Duodenal mucosa (tissue), 2 donors: Measurements from ENCODE around the gene GATA2.

Experiments
- H3K27ac ChIP-seq: one replicate; pipeline ENCODE4 v1.7.0; 2013; ENCODE audit warnings: low read depth, low read length
- H3K27me3 ChIP-seq, 2 donors: one replicate each; pipeline ENCODE4 v1.7.0; 2013; ENCODE audit warnings: low read length in 2 of 2, control low read depth in 1 of 2; ENCODE audit not compliant: insufficient read depth in 2 of 2, control insufficient read depth in 1 of 2
- H3K36me3 ChIP-seq, 2 donors: one replicate each; pipeline ENCODE4 v1.7.0; 2013; ENCODE audit warnings: low read length in 2 of 2, control low read depth in 1 of 2; ENCODE audit not compliant: insufficient read depth in 2 of 2, control insufficient read depth in 1 of 2
- H3K4me1 ChIP-seq, 2 donors: one replicate each; pipeline ENCODE4 v1.7.0; 2013; ENCODE audit warnings: low read length in 2 of 2, control low read depth in 1 of 2; ENCODE audit not compliant: insufficient read depth in 2 of 2, control insufficient read depth in 1 of 2
- H3K4me3 ChIP-seq, 2 donors: one replicate each; pipeline ENCODE4 v1.7.0; 2013; ENCODE audit warnings: low read length in 2 of 2, low read depth in 1 of 2
- H3K9ac ChIP-seq, 2 donors: one replicate each; pipeline ENCODE4 v1.7.0; 2013; ENCODE audit warnings: low read length in 2 of 2, low read depth in 1 of 2
- H3K9me3 ChIP-seq, 2 donors: one replicate each; pipeline ENCODE4 v1.7.0; 2013; ENCODE audit warnings: low read length in 2 of 2, control low read depth in 1 of 2; ENCODE audit not compliant: control insufficient read depth in 1 of 2

GATA2 gene

GRCh38 chr3:128466840-128467541 lies 26.0 kb downstream of the GATA2 start, which contains the start of gene DNAJB8:
DNAJB8 (minus strand) TSS chr3:128466890; CDS start chr3:128463245, 3,645 bp downstream.
- no peak within 1 kb of the TSS for H3K4me3 ChIP-seq
- H3K27me3 ChIP-seq, result peaks cover 5 to 6% of the 10 kb centered on the region in 2 donors
- no peaks in the 10 kb centered on the region for H3K4me1 ChIP-seq
- no peak within 1 kb of the TSS for H3K9ac ChIP-seq
- H3K27ac ChIP-seq, result no peak within 1 kb of the TSS
- H3K9me3 ChIP-seq, result no peaks in the 10 kb centered on the region
- H3K36me3 ChIP-seq, result no peaks in the 10 kb centered on the region

- Histone ChIP-seq H3K27ac (no peak overlapping the region), H3K4me3 (no peak overlapping the region), H3K9ac (no peak overlapping the region), H3K9me3 (no peaks in the 10 kb centered on the region), H3K4me1 (no peaks in the 10 kb centered on the region), H3K36me3 (no peaks in the 10 kb centered on the region), H3K27me3 (peaks cover 2 to 5% of the 10 kb centered on the region in 2 donors)
Observed at GRCh38 chr3:128464702-128465101, 28.3 kb downstream of the GATA2 start.

GRCh38 chr3:128464188-128464587 lies 28.8 kb downstream of the GATA2 start:
- H3K4me3 ChIP-seq, result no peak overlapping the region
- no peak overlapping the region for H3K27ac ChIP-seq
- H3K9ac ChIP-seq, result no peak overlapping the region
- H3K36me3 ChIP-seq, result no peaks in the 10 kb centered on the region
- no peaks in the 10 kb centered on the region for H3K9me3 ChIP-seq
- peaks cover 2 to 5% of the 10 kb centered on the region in 2 donors for H3K27me3 ChIP-seq
- H3K4me1 ChIP-seq, result no peaks in the 10 kb centered on the region

- H3K36me3 ChIP-seq, result no peaks in the 10 kb centered on the region
- no peak overlapping the region for H3K4me3 ChIP-seq
- no peaks in the 10 kb centered on the region for H3K4me1 ChIP-seq
- no peak overlapping the region for H3K9ac ChIP-seq
- H3K9me3 ChIP-seq, result no peaks in the 10 kb centered on the region
- H3K27ac ChIP-seq, result no peak overlapping the region
- peaks cover 2 to 5% of the 10 kb centered on the region in 2 donors for H3K27me3 ChIP-seq
Observed at GRCh38 chr3:128463771-128464170, 29.2 kb downstream of the GATA2 start.

GRCh38 chr3:128463354-128463753 lies 29.6 kb downstream of the GATA2 start:
- H3K4me3 ChIP-seq, result no peak overlapping the region
- no peaks in the 10 kb centered on the region for H3K9me3 ChIP-seq
- no peak overlapping the region for H3K27ac ChIP-seq
- H3K36me3 ChIP-seq, result no peaks in the 10 kb centered on the region
- no peaks in the 10 kb centered on the region for H3K4me1 ChIP-seq
- peaks cover 2 to 5% of the 10 kb centered on the region in 2 donors for H3K27me3 ChIP-seq
- no peak overlapping the region for H3K9ac ChIP-seq

GRCh38 chr3:128462931-128463330 lies 30.1 kb downstream of the GATA2 start:
- H3K4me3 ChIP-seq, result no peak overlapping the region
- no peaks in the 10 kb centered on the region for H3K36me3 ChIP-seq
- H3K9ac ChIP-seq, result no peak overlapping the region
- no peaks in the 10 kb centered on the region for H3K9me3 ChIP-seq
- H3K27ac ChIP-seq, result no peak overlapping the region
- no peaks in the 10 kb centered on the region for H3K4me1 ChIP-seq
- H3K27me3 ChIP-seq, result peaks cover 3 to 5% of the 10 kb centered on the region in 2 donors

GRCh38 chr3:128462341-128462910 lies 30.6 kb downstream of the GATA2 start:
- Histone ChIP-seq H3K9me3 (no peaks in the 10 kb centered on the region), H3K9ac (no peak overlapping the region), H3K4me1 (no peaks in the 10 kb centered on the region), H3K36me3 (no peaks in the 10 kb centered on the region), H3K27ac (no peak overlapping the region), H3K27me3 (peaks cover 5 to 6% of the 10 kb centered on the region in 2 donors), H3K4me3 (no peak overlapping the region)

GRCh38 chr3:128461731-128462130 lies 31.3 kb downstream of the GATA2 start:
- Histone ChIP-seq H3K36me3 (no peaks in the 10 kb centered on the region), H3K27me3 (peaks cover 6 to 10% of the 10 kb centered on the region in 2 donors), H3K4me3 (no peak overlapping the region), H3K27ac (no peak overlapping the region), H3K9ac (no peak overlapping the region), H3K4me1 (no peaks in the 10 kb centered on the region), H3K9me3 (no peaks in the 10 kb centered on the region)

GRCh38 chr3:128459461-128459820 lies 33.6 kb downstream of the GATA2 start:
- Histone ChIP-seq H3K27ac (no peak overlapping the region), H3K9me3 (no peaks in the 10 kb centered on the region)

GRCh38 chr3:128458746-128459460 lies 34.1 kb downstream of the GATA2 start:
- Histone ChIP-seq H3K27me3 (peaks cover 16 to 18% of the 10 kb centered on the region in 2 donors), H3K9me3 (no peaks in the 10 kb centered on the region), H3K4me3 (no peak overlapping the region), H3K4me1 (no peaks in the 10 kb centered on the region), H3K9ac (no peak overlapping the region), H3K36me3 (no peaks in the 10 kb centered on the region), H3K27ac (no peak overlapping the region)

More at GRCh38 chr3:128459461-128459820, 33.6 kb downstream of the GATA2 start:
- Histone ChIP-seq H3K36me3 (no peaks in the 10 kb centered on the region), H3K4me1 (no peaks in the 10 kb centered on the region), H3K9ac (no peak overlapping the region), H3K4me3 (no peak overlapping the region), H3K27me3 (peaks cover 16 to 17% of the 10 kb centered on the region in 2 donors)
